Measurements from ENCODE around the gene GLIPR1.

DNA sequence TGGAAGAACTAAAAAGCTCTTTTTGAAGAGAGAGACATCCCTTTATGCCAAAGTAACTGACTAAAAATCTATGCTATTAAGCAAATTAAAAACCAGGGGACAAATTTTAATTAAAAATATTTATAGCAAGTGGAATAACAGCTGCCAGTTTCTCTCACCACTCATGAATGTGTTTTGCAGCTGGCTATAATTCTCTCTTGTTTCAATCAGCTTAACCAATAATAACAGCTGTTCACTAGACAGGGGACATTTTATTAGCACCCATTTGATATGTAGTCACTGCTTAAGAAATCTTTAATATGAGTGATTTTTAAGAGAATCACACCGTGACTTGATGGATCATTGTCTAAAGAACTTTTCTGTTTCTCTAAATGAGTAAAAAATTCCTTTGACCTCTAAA is 65.1 kb downstream of the GLIPR1 start:
- TF ChIP-seq, protein P1, sequence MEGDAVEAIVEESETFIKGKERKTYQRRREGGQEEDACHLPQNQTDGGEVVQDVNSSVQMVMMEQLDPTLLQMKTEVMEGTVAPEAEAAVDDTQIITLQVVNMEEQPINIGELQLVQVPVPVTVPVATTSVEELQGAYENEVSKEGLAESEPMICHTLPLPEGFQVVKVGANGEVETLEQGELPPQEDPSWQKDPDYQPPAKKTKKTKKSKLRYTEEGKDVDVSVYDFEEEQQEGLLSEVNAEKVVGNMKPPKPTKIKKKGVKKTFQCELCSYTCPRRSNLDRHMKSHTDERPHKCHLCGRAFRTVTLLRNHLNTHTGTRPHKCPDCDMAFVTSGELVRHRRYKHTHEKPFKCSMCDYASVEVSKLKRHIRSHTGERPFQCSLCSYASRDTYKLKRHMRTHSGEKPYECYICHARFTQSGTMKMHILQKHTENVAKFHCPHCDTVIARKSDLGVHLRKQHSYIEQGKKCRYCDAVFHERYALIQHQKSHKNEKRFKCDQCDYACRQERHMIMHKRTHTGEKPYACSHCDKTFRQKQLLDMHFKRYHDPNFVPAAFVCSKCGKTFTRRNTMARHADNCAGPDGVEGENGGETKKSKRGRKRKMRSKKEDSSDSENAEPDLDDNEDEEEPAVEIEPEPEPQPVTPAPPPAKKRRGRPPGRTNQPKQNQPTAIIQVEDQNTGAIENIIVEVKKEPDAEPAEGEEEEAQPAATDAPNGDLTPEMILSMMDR (IDR thresholded peaks at IDR 0.05) = no peak
- TF ChIP-seq POLR2A (IDR thresholded peaks at IDR 0.05) = no peak

All from esophagus squamous epithelium (tissue), 4 donors.